Stimulated activated CD8-positive, alpha-beta memory T cell treated with anti-CD3 and anti-CD28 coated beads, Interleukin-7, amount 100 ng/mL, for 48 hours (primary cell): ENCODE data around the gene PELI2.

Source experiments
- DNase-seq, 2 donors: peaks; one replicate each; pipeline ENCODE4 v3.0.0-alpha.2; 2020; ENCODE audit warnings: low read depth in 1 of 2; ENCODE audit errors: extremely low read depth in 1 of 2

PELI2 gene

GRCh38 chr14:56199095-56199981 is 81.1 kb downstream of the PELI2 start:
- DNase-seq, result no peak

- no peak for DNase-seq
Measured at GRCh38 chr14:56199982-56200577, 81.9 kb downstream of the PELI2 start.

GRCh38 chr14:56202256-56202655 is 84.0 kb downstream of the PELI2 start:
- DNase-seq, result no peak

- DNase-seq, result no peak
Measured at GRCh38 chr14:56205881-56206280, 87.7 kb downstream of the PELI2 start.

GRCh38 chr14:56206596-56206995 is 88.4 kb downstream of the PELI2 start:
- no peak for DNase-seq

- no peak for DNase-seq
Measured at GRCh38 chr14:56207626-56208292, 89.5 kb downstream of the PELI2 start.

GRCh38 chr14:56208520-56208919 is 90.3 kb downstream of the PELI2 start:
- no peak for DNase-seq

GRCh38 chr14:56210571-56210970 is 92.4 kb downstream of the PELI2 start:
- no peak for DNase-seq

GRCh38 chr14:56211084-56211483 is 92.9 kb downstream of the PELI2 start:
- DNase-seq, result no peak

- no peak for DNase-seq
Measured at GRCh38 chr14:56211844-56212243, 93.6 kb downstream of the PELI2 start.

- no peak for DNase-seq
Measured at GRCh38 chr14:56212521-56212920, 94.3 kb downstream of the PELI2 start.

- no peak for DNase-seq
Measured at GRCh38 chr14:56213306-56213705, 95.1 kb downstream of the PELI2 start.

- DNase-seq, result no peak
Measured at GRCh38 chr14:56215180-56215579, 97.0 kb downstream of the PELI2 start.

GRCh38 chr14:56216626-56217379 is 98.6 kb downstream of the PELI2 start:
- DNase-seq, result no peak

- DNase-seq, result no peak
Measured at GRCh38 chr14:56217380-56218045, 99.3 kb downstream of the PELI2 start.

GRCh38 chr14:56219666-56220413 is 101.6 kb downstream of the PELI2 start:
- no peak for DNase-seq

GRCh38 chr14:56221382-56222128 is 103.3 kb downstream of the PELI2 start:
- no peak for DNase-seq

- no peak for DNase-seq
Measured at GRCh38 chr14:56224229-56224628, 106.0 kb downstream of the PELI2 start.
